Liver (tissue), 3 donors: ENCODE measurements around the gene UCK2.

Source experiments
- GABPA ChIP-seq, 2 donors: IDR thresholded peaks in 1 of 2; conservative IDR thresholded peaks in 1 of 2; 2 replicates each; pipeline ENCODE4 v1.6.1; 2016; ENCODE audit warnings: antibody characterized with exemption in 2 of 2, mild to moderate bottlenecking in 1 of 2, moderate library complexity in 1 of 2
- REST ChIP-seq: IDR thresholded peaks from 2 replicates; pipeline ENCODE4 v1.6.1; 2016; ENCODE audit warnings: antibody characterized with exemption, mild to moderate bottlenecking
- TF ChIP-seq, protein P1 (sequence below): fragments of 150-350 bp; IDR thresholded peaks from 2 replicates; pipeline ENCODE4 v1.5.1; 2017; ENCODE audit warnings: improper control_type of control experiment, low read depth, low read length; ENCODE audit not compliant: missing input control
- TF ChIP-seq, protein P2 (sequence below): IDR thresholded peaks from 2 replicates; pipeline ENCODE4 v1.6.1; 2016; ENCODE audit warnings: antibody characterized with exemption
- TF ChIP-seq, protein P3 (sequence below): IDR thresholded peaks from 2 replicates; pipeline ENCODE4 v1.6.1; 2016; ENCODE audit warnings: antibody characterized with exemption
- donor health status: healthy.
- donor health status: healthy.

- TF ChIP-seq GABPA (IDR thresholded peaks at IDR 0.05 in 1 of 2, conservative IDR thresholded peaks at IDR 0.05 in 1 of 2) (no peak), REST (no peak)
- TF ChIP-seq, protein P1, sequence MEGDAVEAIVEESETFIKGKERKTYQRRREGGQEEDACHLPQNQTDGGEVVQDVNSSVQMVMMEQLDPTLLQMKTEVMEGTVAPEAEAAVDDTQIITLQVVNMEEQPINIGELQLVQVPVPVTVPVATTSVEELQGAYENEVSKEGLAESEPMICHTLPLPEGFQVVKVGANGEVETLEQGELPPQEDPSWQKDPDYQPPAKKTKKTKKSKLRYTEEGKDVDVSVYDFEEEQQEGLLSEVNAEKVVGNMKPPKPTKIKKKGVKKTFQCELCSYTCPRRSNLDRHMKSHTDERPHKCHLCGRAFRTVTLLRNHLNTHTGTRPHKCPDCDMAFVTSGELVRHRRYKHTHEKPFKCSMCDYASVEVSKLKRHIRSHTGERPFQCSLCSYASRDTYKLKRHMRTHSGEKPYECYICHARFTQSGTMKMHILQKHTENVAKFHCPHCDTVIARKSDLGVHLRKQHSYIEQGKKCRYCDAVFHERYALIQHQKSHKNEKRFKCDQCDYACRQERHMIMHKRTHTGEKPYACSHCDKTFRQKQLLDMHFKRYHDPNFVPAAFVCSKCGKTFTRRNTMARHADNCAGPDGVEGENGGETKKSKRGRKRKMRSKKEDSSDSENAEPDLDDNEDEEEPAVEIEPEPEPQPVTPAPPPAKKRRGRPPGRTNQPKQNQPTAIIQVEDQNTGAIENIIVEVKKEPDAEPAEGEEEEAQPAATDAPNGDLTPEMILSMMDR: no peak
- TF ChIP-seq, protein P2, sequence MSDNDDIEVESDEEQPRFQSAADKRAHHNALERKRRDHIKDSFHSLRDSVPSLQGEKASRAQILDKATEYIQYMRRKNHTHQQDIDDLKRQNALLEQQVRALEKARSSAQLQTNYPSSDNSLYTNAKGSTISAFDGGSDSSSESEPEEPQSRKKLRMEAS: no peak
- TF ChIP-seq, protein P3, sequence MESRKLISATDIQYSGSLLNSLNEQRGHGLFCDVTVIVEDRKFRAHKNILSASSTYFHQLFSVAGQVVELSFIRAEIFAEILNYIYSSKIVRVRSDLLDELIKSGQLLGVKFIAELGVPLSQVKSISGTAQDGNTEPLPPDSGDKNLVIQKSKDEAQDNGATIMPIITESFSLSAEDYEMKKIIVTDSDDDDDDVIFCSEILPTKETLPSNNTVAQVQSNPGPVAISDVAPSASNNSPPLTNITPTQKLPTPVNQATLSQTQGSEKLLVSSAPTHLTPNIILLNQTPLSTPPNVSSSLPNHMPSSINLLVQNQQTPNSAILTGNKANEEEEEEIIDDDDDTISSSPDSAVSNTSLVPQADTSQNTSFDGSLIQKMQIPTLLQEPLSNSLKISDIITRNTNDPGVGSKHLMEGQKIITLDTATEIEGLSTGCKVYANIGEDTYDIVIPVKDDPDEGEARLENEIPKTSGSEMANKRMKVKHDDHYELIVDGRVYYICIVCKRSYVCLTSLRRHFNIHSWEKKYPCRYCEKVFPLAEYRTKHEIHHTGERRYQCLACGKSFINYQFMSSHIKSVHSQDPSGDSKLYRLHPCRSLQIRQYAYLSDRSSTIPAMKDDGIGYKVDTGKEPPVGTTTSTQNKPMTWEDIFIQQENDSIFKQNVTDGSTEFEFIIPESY: no peak
These were observed 47.8 kb downstream of the UCK2 start for GRCh38 chr1:165875171-165875570.
